Neural cell (in vitro differentiated cells): ENCODE measurements around the gene NCAM1. TPM values are rescaled to one million over a fixed set of nuclear protein-coding genes. Genes with fewer than 3 reads are reported as not detected.

Experiments
- H2AFZ ChIP-seq: fragments of 200-600, 300-800 bp; sonication (generic), shearing (Covaris generic); 2 replicates; pipeline ENCODE4 v1.6.0; 2014; ENCODE audit warnings: low read depth, mild to moderate bottlenecking, antibody characterized with exemption, low read length, moderate library complexity
- H3F3A ChIP-seq: fragments of 200-600 bp; shearing (Covaris generic); 2 replicates; pipeline ENCODE4 v1.6.1; 2016; ENCODE audit warnings: mild to moderate bottlenecking, moderate library complexity, mixed read lengths, antibody characterized with exemption, low read length; ENCODE audit not compliant: insufficient read depth, poor library complexity, severe bottlenecking
- H3K27ac ChIP-seq: fragments of 200-600, 300-800 bp; sonication (generic), shearing (Covaris generic); 2 replicates; pipeline ENCODE4 v1.5.1; 2014; ENCODE audit warnings: mild to moderate bottlenecking, low read length, moderate library complexity
- H3K27me3 ChIP-seq: fragments of 300-800, 200-600 bp; sonication (generic), shearing (Covaris generic); 2 replicates; pipeline ENCODE4 v1.6.0; 2014; ENCODE audit warnings: mild to moderate bottlenecking, low read depth, low read length, moderate library complexity; ENCODE audit not compliant: insufficient read depth
- H3K36me3 ChIP-seq: fragments of 300-800, 200-600 bp; sonication (generic), shearing (Covaris generic); 2 replicates; pipeline ENCODE4 v1.5.1; 2014; ENCODE audit warnings: mild to moderate bottlenecking, antibody characterized with exemption, low read length, moderate library complexity; ENCODE audit not compliant: insufficient read depth
- H3K4me2 ChIP-seq: fragments of 300-800, 200-600 bp; sonication (generic), shearing (Covaris generic); 2 replicates; pipeline ENCODE4 v1.6.0; 2014; ENCODE audit warnings: mild to moderate bottlenecking, low read length
- H3K4me3 ChIP-seq: fragments of 300-800, 200-600 bp; sonication (generic), shearing (Covaris generic); 2 replicates; pipeline ENCODE4 v1.5.1; 2014; ENCODE audit warnings: mild to moderate bottlenecking, low read length, moderate library complexity
- H3K79me2 ChIP-seq: fragments of 200-600 bp; shearing (Covaris generic); replicated peaks from 2 replicates; pipeline ENCODE4 v1.6.0; 2014; ENCODE audit warnings: mild to moderate bottlenecking, low read length, moderate library complexity; ENCODE audit not compliant: insufficient read depth
- H3K9ac ChIP-seq: fragments of 300-800, 200-600 bp; sonication (generic), shearing (Covaris generic); 2 replicates; pipeline ENCODE4 v1.6.1; 2016; ENCODE audit warnings: mild to moderate bottlenecking, low read length, mixed read lengths
- H3K9me2 ChIP-seq: fragments of 200-600 bp; shearing (Covaris generic); 2 replicates; pipeline ENCODE4 v1.6.1; 2016; ENCODE audit warnings: mild to moderate bottlenecking, low read length, mixed read lengths; ENCODE audit not compliant: insufficient read depth
- H3K9me3 ChIP-seq: fragments of 200-600, 300-800 bp; sonication (generic), shearing (Covaris generic); 2 replicates; pipeline ENCODE4 v1.6.1; 2016; ENCODE audit warnings: mild to moderate bottlenecking, mixed run types, low read length, moderate library complexity, mixed read lengths
- H4K20me1 ChIP-seq: fragments of 200-600 bp; shearing (Covaris generic); 2 replicates; pipeline ENCODE4 v1.6.1; 2016; ENCODE audit warnings: mild to moderate bottlenecking, mixed run types; ENCODE audit not compliant: insufficient read depth
- CTCF ChIP-seq: fragments of 450-650 bp; IDR thresholded peaks from 2 replicates; pipeline ENCODE4 v1.5.1; 2014; ENCODE audit warnings: antibody characterized with exemption, mild to moderate bottlenecking, moderate library complexity; ENCODE audit not compliant: poor library complexity, severe bottlenecking
- EP300 ChIP-seq: fragments of 450-650 bp; conservative IDR thresholded peaks from 2 replicates; pipeline ENCODE4 v1.6.1; 2014; ENCODE audit warnings: antibody characterized with exemption, mild to moderate bottlenecking, moderate library complexity; ENCODE audit not compliant: poor library complexity, severe bottlenecking
- EZH2 ChIP-seq: fragments of 200-600, 300-800 bp; shearing (Covaris generic), sonication (generic); IDR thresholded peaks from 2 replicates; pipeline ENCODE4 v1.6.1; 2014; ENCODE audit warnings: antibody characterized with exemption, low read length, borderline replicate concordance, mild to moderate bottlenecking; ENCODE audit not compliant: insufficient read depth, poor library complexity, severe bottlenecking
- MXI1 ChIP-seq: fragments of 450-650 bp; conservative IDR thresholded peaks from 2 replicates; pipeline ENCODE4 v1.6.1; 2014; ENCODE audit warnings: antibody characterized with exemption, mild to moderate bottlenecking; ENCODE audit not compliant: poor library complexity, severe bottlenecking
- POLR2AphosphoS5 ChIP-seq: IDR thresholded peaks from 2 replicates; pipeline ENCODE4 v1.6.1; 2012
- RAD21 ChIP-seq: fragments of 450-650 bp; conservative IDR thresholded peaks from 2 replicates; pipeline ENCODE4 v1.6.1; 2014; ENCODE audit warnings: antibody characterized with exemption, mild to moderate bottlenecking, moderate library complexity
- REST ChIP-seq: IDR thresholded peaks from 2 replicates; pipeline ENCODE4 v1.6.1; 2012; ENCODE audit warnings: borderline replicate concordance
- SMC3 ChIP-seq: fragments of 450-650 bp; conservative IDR thresholded peaks from 2 replicates; pipeline ENCODE4 v1.6.1; 2014; ENCODE audit warnings: antibody characterized with exemption, mild to moderate bottlenecking, moderate library complexity; ENCODE audit not compliant: poor library complexity
- TAF1 ChIP-seq: IDR thresholded peaks from 2 replicates; pipeline ENCODE4 v1.6.1; 2012; ENCODE audit warnings: low read depth
- polyA plus RNA-seq: library from polyadenylated mRNA; depleted of rRNA; stranded (reverse); fragments of >200 nt; gene quantifications from 2 replicates; pipeline ENCODE4 v1.2.3, GENCODE V29; 2014

Gene NCAM1
- polyA plus RNA-seq, 1 donor from 2014 or later, result 120 TPM

GRCh38 chr11:113160808-113161124 is 199.5 kb downstream of the NCAM1 start:
- no peaks in the 10 kb centered on the region for H3K27me3 ChIP-seq
- H3F3A ChIP-seq, result no peaks in the 10 kb centered on the region
- no peaks in the 10 kb centered on the region for H4K20me1 ChIP-seq
- H3K4me2 ChIP-seq, result no peak overlapping the region
- TF ChIP-seq MXI1, result no peak
- TF ChIP-seq EZH2, result no peak
- no peak for TF ChIP-seq EP300
- no peak for TF ChIP-seq POLR2AphosphoS5
- TF ChIP-seq TAF1, result no peak
- no peak for TF ChIP-seq RAD21
- TF ChIP-seq REST, result no peak
- no peaks in the 10 kb centered on the region for H3K9me3 ChIP-seq
- no peak overlapping the region for H3K4me3 ChIP-seq
- no peak overlapping the region for H3K27ac ChIP-seq
- H3K36me3 ChIP-seq, result no peaks in the 10 kb centered on the region
- no peak overlapping the region for H3K9ac ChIP-seq
- H3K79me2 ChIP-seq, result no peaks in the 10 kb centered on the region
- H3K9me2 ChIP-seq, result no peaks in the 10 kb centered on the region
- no peak overlapping the region for H2AFZ ChIP-seq

- Histone ChIP-seq H3K36me3 (no peaks in the 10 kb centered on the region), H2AFZ (no peak overlapping the region), H3K9ac (no peak overlapping the region), H3K4me2 (no peak overlapping the region), H3K4me3 (no peak overlapping the region), H3F3A (no peaks in the 10 kb centered on the region), H3K79me2 (no peaks in the 10 kb centered on the region), H3K27ac (peak overlapping the region; percentile 8), H4K20me1 (no peaks in the 10 kb centered on the region), H3K27me3 (no peaks in the 10 kb centered on the region), H3K9me3 (no peaks in the 10 kb centered on the region), H3K9me2 (no peaks in the 10 kb centered on the region)
- TF ChIP-seq REST, result no peak
- no peak for TF ChIP-seq RAD21
- TF ChIP-seq MXI1, result no peak
- TF ChIP-seq SMC3, result no peak
- TF ChIP-seq TAF1, result no peak
- TF ChIP-seq CTCF, result no peak
- TF ChIP-seq EZH2, result no peak
- no peak for TF ChIP-seq POLR2AphosphoS5
- no peak for TF ChIP-seq EP300
Measured at GRCh38 chr11:113161711-113162591, 200.7 kb downstream of the NCAM1 start.
